Brain microvascular endothelial cell (primary cell): Measurements from ENCODE around the gene IL25.

Experiments used
- DNase-seq: peaks from one replicate; pipeline ENCODE4 v3.0.0-alpha.2; 2020
- H3K27ac ChIP-seq: fragments of 250-450 bp; sonication (Bioruptor Pico); 2 replicates; pipeline ENCODE4 v1.5.1; 2020; ENCODE audit warnings: mild to moderate bottlenecking, moderate library complexity
- H3K27me3 ChIP-seq: fragments of 250-450 bp; sonication (Bioruptor Pico); replicated peaks from 2 replicates; pipeline ENCODE4 v1.5.1; 2020; ENCODE audit warnings: mild to moderate bottlenecking
- H3K36me3 ChIP-seq: fragments of 250-450 bp; sonication (Bioruptor Pico); replicated peaks from 2 replicates; pipeline ENCODE4 v1.5.1; 2020; ENCODE audit warnings: mild to moderate bottlenecking
- H3K4me3 ChIP-seq: 2 replicates; pipeline ENCODE4 v1.5.1; 2011; ENCODE audit warnings: low read depth, mild to moderate bottlenecking, control low read depth, low read length, moderate library complexity
- CTCF ChIP-seq: IDR thresholded peaks from 2 replicates; pipeline ENCODE4 v1.5.1; 2011; ENCODE audit warnings: low read depth, mild to moderate bottlenecking, moderate library complexity, low read length, control low read depth, inconsistent platforms; ENCODE audit errors: missing control alignments
- in situ Hi-C: cut with HindIII; loops from 2 replicates; pipeline ENCODE4 v1.10.0; 2017; ENCODE audit warnings: low sequenced_read_pairs, low pct_ligation_motif_present

Gene IL25

GRCh38 chr14:23358042-23358441, 14.6 kb upstream of the IL25 start:
- H3K27me3 ChIP-seq, result no peaks in the 10 kb centered on the region
- in situ Hi-C loops, result no loop called here
- no peak for TF ChIP-seq CTCF

GRCh38 chr14:23358553-23359166, 13.9 kb upstream of the IL25 start:
- in situ Hi-C loops, result no loop called here
- no peak overlapping the region for H3K4me3 ChIP-seq
- TF ChIP-seq CTCF, result no peak
- H3K27ac ChIP-seq, result no peak overlapping the region
- DNase-seq, result no peak
- no peaks in the 10 kb centered on the region for H3K36me3 ChIP-seq
- H3K27me3 ChIP-seq, result no peaks in the 10 kb centered on the region

More at GRCh38 chr14:23358042-23358441, 14.6 kb upstream of the IL25 start:
- Histone ChIP-seq H3K27ac (no peak overlapping the region), H3K4me3 (no peak overlapping the region), H3K36me3 (no peaks in the 10 kb centered on the region)
- DNase-seq, result no peak

- no peaks in the 10 kb centered on the region for H3K36me3 ChIP-seq
- no peak for DNase-seq
Observed at GRCh38 chr14:23359167-23359626, 13.4 kb upstream of the IL25 start.

GRCh38 chr14:23359722-23360447, 12.7 kb upstream of the IL25 start:
- no peaks in the 10 kb centered on the region for H3K27me3 ChIP-seq
- no peak for TF ChIP-seq CTCF
- H3K4me3 ChIP-seq, result no peak overlapping the region
- H3K36me3 ChIP-seq, result no peaks in the 10 kb centered on the region
- in situ Hi-C loops, result no loop called here
- no peak for DNase-seq
- no peak overlapping the region for H3K27ac ChIP-seq

More at GRCh38 chr14:23359167-23359626, 13.4 kb upstream of the IL25 start:
- no peak overlapping the region for H3K4me3 ChIP-seq
- no peaks in the 10 kb centered on the region for H3K27me3 ChIP-seq
- in situ Hi-C loops, result no loop called here
- no peak for TF ChIP-seq CTCF
- no peak overlapping the region for H3K27ac ChIP-seq

GRCh38 chr14:23360496-23360895, 12.1 kb upstream of the IL25 start:
- no peaks in the 10 kb centered on the region for H3K36me3 ChIP-seq

More at GRCh38 chr14:23360496-23360895, 12.1 kb upstream of the IL25 start:
- Histone ChIP-seq H3K27me3 (peaks cover 2% of the 10 kb centered on the region), H3K27ac (no peak overlapping the region), H3K4me3 (no peak overlapping the region)
- no peak for DNase-seq
- peak; percentile 40 for TF ChIP-seq CTCF
- in situ Hi-C loops, result no loop called here
